ENCODE measurements around the gene MPC2.

Gene MPC2

DNA sequence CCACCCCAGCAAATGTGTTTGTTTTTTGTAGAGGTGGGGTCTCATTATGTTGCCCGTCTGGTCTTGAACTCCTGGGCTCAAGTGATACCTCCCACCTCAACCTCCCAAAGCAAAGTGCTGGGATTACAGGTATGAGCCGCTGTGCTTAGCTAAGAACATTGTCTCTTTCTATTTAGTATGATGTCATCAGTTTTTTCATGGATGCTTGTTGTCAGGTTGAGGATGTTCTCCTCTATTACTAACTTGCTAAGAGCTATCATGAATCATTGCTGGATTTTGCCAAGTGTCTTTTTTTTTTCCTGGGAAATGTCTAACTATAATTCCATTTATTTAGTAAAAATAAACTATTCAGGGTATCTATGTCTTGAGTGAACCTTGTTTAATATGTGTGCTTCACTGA, 19.0 kb upstream of the MPC2 start:
- Histone ChIP-seq H3K27ac (ENCODE audit: low read length) (no peak overlapping the region), H3K27me3 (ENCODE audit: control insufficient read depth, insufficient read depth, low read length) (no peaks in the 10 kb centered on the region), H3K4me3 (ENCODE audit: low read length) (no peak overlapping the region), H3K9ac (ENCODE audit: low read length) (no peak overlapping the region), H3K4me1 (ENCODE audit: control insufficient read depth, low read depth, low read length) (no peaks in the 10 kb centered on the region), H3K36me3 (ENCODE audit: control insufficient read depth, low read depth, low read length) (peaks cover 3% of the 10 kb centered on the region), H3K9me3 (ENCODE audit: control insufficient read depth, low read depth, low read length) (no peaks in the 10 kb centered on the region)

GRCh38 chr1:167950569-167950968, 13.7 kb upstream of the MPC2 start:
- Histone ChIP-seq H3K4me1 (ENCODE audit: control insufficient read depth, low read depth, low read length) (no peaks in the 10 kb centered on the region), H3K27me3 (ENCODE audit: control insufficient read depth, insufficient read depth, low read length) (no peaks in the 10 kb centered on the region), H3K9me3 (ENCODE audit: control insufficient read depth, low read depth, low read length) (no peaks in the 10 kb centered on the region), H3K9ac (ENCODE audit: low read length) (no peak overlapping the region), H3K4me3 (ENCODE audit: low read length) (no peak overlapping the region), H3K27ac (ENCODE audit: low read length) (no peak overlapping the region), H3K36me3 (ENCODE audit: control insufficient read depth, low read depth, low read length) (peaks cover 3% of the 10 kb centered on the region)

DNA sequence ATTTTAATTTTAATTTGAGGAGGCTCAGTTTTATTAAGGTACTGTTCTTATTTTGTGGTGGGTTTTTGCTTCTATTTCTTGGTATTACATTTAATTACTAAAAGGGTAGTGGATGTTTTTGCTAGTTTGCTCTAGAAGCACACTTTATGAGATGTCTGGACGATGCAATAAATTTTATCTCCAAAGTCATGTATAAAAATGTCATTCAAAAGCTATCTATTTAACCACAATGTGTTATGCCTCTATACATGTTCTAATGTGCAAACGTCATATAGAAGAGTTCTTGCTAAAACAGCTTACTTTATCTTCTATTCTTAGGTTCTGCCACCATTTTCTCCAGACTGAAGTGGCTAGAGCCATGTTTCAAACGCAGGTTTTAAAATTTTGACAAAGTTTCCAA, 12.9 kb upstream of the MPC2 start:
- H3K36me3 ChIP-seq (ENCODE audit: control insufficient read depth, low read depth, low read length) = peaks cover 3% of the 10 kb centered on the region
- no peak overlapping the region for H3K9ac ChIP-seq (ENCODE audit: low read length)
- no peak overlapping the region for H3K27ac ChIP-seq (ENCODE audit: low read length)

GRCh38 chr1:167947733-167948132, 10.9 kb upstream of the MPC2 start:
- Histone ChIP-seq H3K27me3 (ENCODE audit: control insufficient read depth, insufficient read depth, low read length) (no peaks in the 10 kb centered on the region), H3K9me3 (ENCODE audit: control insufficient read depth, low read depth, low read length) (no peaks in the 10 kb centered on the region), H3K36me3 (ENCODE audit: control insufficient read depth, low read depth, low read length) (peaks cover 3% of the 10 kb centered on the region), H3K4me1 (ENCODE audit: control insufficient read depth, low read depth, low read length) (no peaks in the 10 kb centered on the region), H3K9ac (ENCODE audit: low read length) (no peak overlapping the region), H3K4me3 (ENCODE audit: low read length) (no peak overlapping the region), H3K27ac (ENCODE audit: low read length) (no peak overlapping the region)

More for the DNA sequence above, 12.9 kb upstream of the MPC2 start:
- Histone ChIP-seq H3K4me3 (ENCODE audit: low read length) (no peak overlapping the region), H3K4me1 (ENCODE audit: control insufficient read depth, low read depth, low read length) (no peaks in the 10 kb centered on the region), H3K9me3 (ENCODE audit: control insufficient read depth, low read depth, low read length) (no peaks in the 10 kb centered on the region), H3K27me3 (ENCODE audit: control insufficient read depth, insufficient read depth, low read length) (no peaks in the 10 kb centered on the region)

- Histone ChIP-seq H3K4me1 (ENCODE audit: control insufficient read depth, low read depth, low read length) (peaks cover 1% of the 10 kb centered on the region), H3K27me3 (ENCODE audit: control insufficient read depth, insufficient read depth, low read length) (no peaks in the 10 kb centered on the region), H3K9ac (ENCODE audit: low read length) (no peak overlapping the region), H3K4me3 (ENCODE audit: low read length) (no peak overlapping the region), H3K9me3 (ENCODE audit: control insufficient read depth, low read depth, low read length) (no peaks in the 10 kb centered on the region), H3K27ac (ENCODE audit: low read length) (no peak overlapping the region), H3K36me3 (ENCODE audit: control insufficient read depth, low read depth, low read length) (no peaks in the 10 kb centered on the region)
These were observed 6.7 kb upstream of the MPC2 start for GRCh38 chr1:167943541-167943940.

DNA sequence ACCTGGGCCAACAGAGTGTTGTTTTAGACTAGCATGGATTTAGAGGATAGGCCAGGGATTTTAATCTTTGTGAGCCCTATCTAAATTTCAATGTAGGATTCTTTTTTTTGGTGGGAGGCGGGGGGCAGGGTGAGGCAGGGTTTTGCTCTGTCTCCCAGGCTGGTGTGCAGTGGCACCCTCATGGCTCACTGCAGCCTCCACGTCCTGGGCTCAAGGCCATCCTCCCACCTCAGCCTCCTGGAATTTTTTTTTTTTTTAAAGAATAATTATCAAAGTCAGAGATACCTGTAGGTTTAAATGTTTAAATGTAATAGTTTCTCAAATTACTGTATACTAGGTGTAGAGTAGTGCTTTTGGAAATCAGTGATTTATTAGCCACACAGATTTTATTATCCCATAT, 3.4 kb upstream of the MPC2 start:
- H3K9me3 ChIP-seq (ENCODE audit: control insufficient read depth, low read depth, low read length) = no peaks in the 10 kb centered on the region
- no peaks in the 10 kb centered on the region for H3K36me3 ChIP-seq (ENCODE audit: control insufficient read depth, low read depth, low read length)
- H3K9ac ChIP-seq (ENCODE audit: low read length) = no peak overlapping the region
- H3K4me1 ChIP-seq (ENCODE audit: control insufficient read depth, low read depth, low read length) = peaks cover 9% of the 10 kb centered on the region
- no peak overlapping the region for H3K4me3 ChIP-seq (ENCODE audit: low read length)
- H3K27ac ChIP-seq (ENCODE audit: low read length) = no peak overlapping the region
- H3K27me3 ChIP-seq (ENCODE audit: control insufficient read depth, insufficient read depth, low read length) = no peaks in the 10 kb centered on the region

DNA sequence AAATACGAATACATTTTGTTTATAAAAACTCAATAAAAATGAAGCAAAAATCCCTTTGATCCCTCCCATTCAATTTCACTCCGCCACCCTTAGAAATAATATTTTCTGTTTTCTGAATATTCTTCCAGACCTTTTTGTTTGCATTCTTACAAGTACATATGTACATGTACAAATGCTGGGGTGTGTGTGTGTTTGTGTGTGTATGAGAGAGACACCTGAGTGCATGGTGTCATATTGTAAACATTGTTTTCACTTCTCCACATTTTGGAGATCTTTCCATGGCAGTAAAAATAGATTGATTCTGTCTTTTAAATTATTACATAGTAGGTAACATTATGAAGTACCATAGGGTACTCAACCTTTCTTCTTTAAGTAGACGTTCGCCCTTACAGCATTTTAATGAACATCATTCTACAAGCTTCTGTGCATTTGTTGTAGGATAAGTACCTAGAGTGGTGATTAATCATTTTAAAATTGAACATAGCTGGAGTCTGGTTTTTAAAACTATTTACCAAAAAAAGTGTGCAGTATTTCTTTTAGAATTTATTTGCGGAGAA, 1.3 kb upstream of the MPC2 start:
- Histone ChIP-seq H3K9ac (ENCODE audit: low read length) (peak overlapping the region; percentile 93), H3K4me3 (ENCODE audit: low read length) (peak overlapping the region; percentile 76), H3K27me3 (ENCODE audit: control insufficient read depth, insufficient read depth, low read length) (no peaks in the 10 kb centered on the region), H3K9me3 (ENCODE audit: control insufficient read depth, low read depth, low read length) (no peaks in the 10 kb centered on the region), H3K27ac (ENCODE audit: low read length) (no peak overlapping the region), H3K4me1 (ENCODE audit: control insufficient read depth, low read depth, low read length) (peaks cover 9% of the 10 kb centered on the region), H3K36me3 (ENCODE audit: control insufficient read depth, low read depth, low read length) (no peaks in the 10 kb centered on the region)

- Histone ChIP-seq H3K27me3 (ENCODE audit: control insufficient read depth, insufficient read depth, low read length) (no peaks in the 10 kb centered on the region), H3K36me3 (ENCODE audit: control insufficient read depth, low read depth, low read length) (no peaks in the 10 kb centered on the region), H3K4me3 (ENCODE audit: low read length) (peak overlapping the region; percentile 76), H3K9me3 (ENCODE audit: control insufficient read depth, low read depth, low read length) (no peaks in the 10 kb centered on the region), H3K4me1 (ENCODE audit: control insufficient read depth, low read depth, low read length) (peaks cover 9% of the 10 kb centered on the region), H3K27ac (ENCODE audit: low read length) (peak overlapping the region; percentile 86), H3K9ac (ENCODE audit: low read length) (peak overlapping the region; percentile 93)
These were observed 788 bp upstream of the MPC2 start for GRCh38 chr1:167937709-167938010.

DNA sequence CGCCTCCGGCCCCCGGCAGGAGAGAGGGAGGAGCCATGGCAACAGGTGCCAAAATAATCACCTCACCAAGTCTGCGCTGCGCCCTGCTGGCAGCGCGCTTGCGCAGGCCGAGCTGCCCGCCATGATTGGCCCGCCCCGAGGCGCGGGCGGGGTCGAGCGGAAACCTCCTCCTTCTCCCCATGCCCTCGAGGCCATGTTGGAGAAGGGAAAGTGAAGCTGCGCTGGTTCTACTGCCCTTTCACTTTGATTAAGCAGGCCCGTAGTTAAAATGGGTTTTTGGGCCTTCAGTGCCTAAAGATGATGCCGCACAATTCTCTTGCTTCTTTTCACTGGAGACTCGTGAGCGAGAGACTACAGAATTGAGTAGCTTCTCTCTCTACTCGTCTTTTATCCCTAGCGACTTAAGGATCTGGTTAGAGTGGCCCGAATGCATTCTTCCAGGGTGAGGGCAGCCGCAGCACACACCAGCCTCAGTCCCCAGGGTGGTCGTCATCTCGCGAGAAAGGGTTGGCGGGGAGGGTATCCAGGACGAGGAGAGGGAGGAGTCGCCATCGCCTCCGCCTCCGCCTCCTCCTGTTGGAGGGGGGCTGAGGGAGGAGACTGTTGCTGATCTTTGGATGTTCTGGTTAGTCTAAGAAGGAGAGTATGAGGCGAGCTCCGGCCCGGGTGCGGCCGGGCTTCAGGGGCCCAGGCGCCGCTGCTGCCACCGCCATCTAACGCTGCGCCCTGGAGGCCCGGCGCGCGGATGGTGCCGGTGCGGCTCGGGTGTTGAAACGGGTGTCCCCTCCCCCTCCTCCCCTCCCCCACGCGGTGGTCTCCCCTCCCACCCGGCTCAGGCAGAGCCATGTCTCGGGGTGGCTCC, 573 bp downstream of the MPC2 start, which contains the start of gene DCAF6:
DCAF6 (plus strand) TSS at position 616 of the 862 bp plus-strand sequence; CDS start at position 845, 229 bp downstream.
- H3K36me3 ChIP-seq (ENCODE audit: control insufficient read depth, low read depth, low read length) = no peaks in the 10 kb centered on the region
- H3K27me3 ChIP-seq (ENCODE audit: control insufficient read depth, insufficient read depth, low read length) = no peaks in the 10 kb centered on the region
- H3K4me1 ChIP-seq (ENCODE audit: control insufficient read depth, low read depth, low read length) = peaks cover 9% of the 10 kb centered on the region
- H3K27ac ChIP-seq (ENCODE audit: low read length) = peak within 1 kb of the TSS; percentile 92
- peak within 1 kb of the TSS; percentile 93 for H3K9ac ChIP-seq (ENCODE audit: low read length)
- peak within 1 kb of the TSS; percentile 76 for H3K4me3 ChIP-seq (ENCODE audit: low read length)
- H3K9me3 ChIP-seq (ENCODE audit: control insufficient read depth, low read depth, low read length) = no peaks in the 10 kb centered on the region

DNA sequence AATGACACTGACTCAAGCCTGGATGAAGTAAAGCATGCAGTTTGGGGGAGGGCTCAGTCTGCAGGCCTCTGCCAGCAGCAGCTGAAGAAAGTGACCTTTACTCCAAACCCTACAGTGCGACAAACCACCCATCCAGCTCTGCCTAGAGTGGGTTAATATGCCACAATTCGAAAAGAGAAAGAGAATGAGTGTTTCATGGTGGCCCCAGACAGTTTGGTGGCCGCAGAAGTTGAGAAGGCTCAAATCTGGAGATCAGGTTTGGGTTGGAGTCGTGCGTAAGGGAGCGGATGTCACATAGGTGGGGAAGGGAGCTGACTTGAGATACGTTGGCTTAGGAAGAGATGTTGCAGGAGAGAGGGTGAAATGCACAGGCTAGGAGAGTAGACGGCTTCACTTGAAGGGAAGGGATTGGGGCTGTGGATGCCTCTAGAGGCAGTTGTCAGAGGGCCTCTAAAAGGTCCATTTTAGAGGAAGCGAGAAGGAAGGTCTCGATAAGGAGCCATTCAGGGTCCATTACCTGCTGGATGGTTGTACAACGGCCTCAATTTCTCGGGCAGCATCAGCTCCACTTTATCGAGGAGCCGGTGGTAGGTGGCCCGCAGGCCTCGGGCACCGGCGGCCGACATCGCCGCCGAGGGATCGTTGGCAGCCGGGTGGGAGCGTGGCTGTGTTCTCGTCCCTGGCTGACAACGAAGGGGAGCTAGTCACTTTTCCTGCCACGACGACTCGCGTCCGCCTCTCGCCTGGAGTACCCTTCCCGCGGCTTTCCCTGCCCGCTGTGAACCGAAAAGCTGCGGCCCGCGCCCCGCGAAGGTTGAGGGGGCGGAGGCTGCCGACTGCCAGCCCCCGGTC, 1.4 kb downstream of the MPC2 start:
- H3K27ac ChIP-seq (ENCODE audit: low read length) = no peak overlapping the region
- H3K4me3 ChIP-seq (ENCODE audit: low read length) = peak overlapping the region; percentile 76
- no peaks in the 10 kb centered on the region for H3K27me3 ChIP-seq (ENCODE audit: control insufficient read depth, insufficient read depth, low read length)
- peak overlapping the region; percentile 93 for H3K9ac ChIP-seq (ENCODE audit: low read length)
- no peaks in the 10 kb centered on the region for H3K9me3 ChIP-seq (ENCODE audit: control insufficient read depth, low read depth, low read length)
- no peaks in the 10 kb centered on the region for H3K36me3 ChIP-seq (ENCODE audit: control insufficient read depth, low read depth, low read length)
- H3K4me1 ChIP-seq (ENCODE audit: control insufficient read depth, low read depth, low read length) = peaks cover 9% of the 10 kb centered on the region

- Histone ChIP-seq H3K27me3 (ENCODE audit: control insufficient read depth, insufficient read depth, low read length) (no peaks in the 10 kb centered on the region), H3K36me3 (ENCODE audit: control insufficient read depth, low read depth, low read length) (no peaks in the 10 kb centered on the region), H3K4me3 (ENCODE audit: low read length) (peak overlapping the region; percentile 76), H3K9ac (ENCODE audit: low read length) (peak overlapping the region; percentile 93), H3K4me1 (ENCODE audit: control insufficient read depth, low read depth, low read length) (peaks cover 9% of the 10 kb centered on the region), H3K9me3 (ENCODE audit: control insufficient read depth, low read depth, low read length) (no peaks in the 10 kb centered on the region), H3K27ac (ENCODE audit: low read length) (no peak overlapping the region)
These were observed 2.3 kb downstream of the MPC2 start for GRCh38 chr1:167934426-167935215.

Measured in iPS-18a (cell line).